KOPT-K1 (cell line): ENCODE measurements around the gene ZNF568.

Experiments used
- H3K27ac ChIP-seq: fragments of 200-600 bp; sonication (generic); 2 replicates; pipeline ENCODE4 v1.5.1; 2016; ENCODE audit warnings: antibody characterized with exemption, mild to moderate bottlenecking, low read depth, low read length; ENCODE audit not compliant: poor library complexity, severe bottlenecking
- H3K36me3 ChIP-seq: fragments of 200-600 bp; sonication (generic); 2 replicates; pipeline ENCODE4 v1.5.1; 2017; ENCODE audit warnings: antibody characterized with exemption, mild to moderate bottlenecking, low read length, moderate library complexity; ENCODE audit not compliant: insufficient read depth
- H3K9me3 ChIP-seq: fragments of 200-600 bp; sonication (generic); 2 replicates; pipeline ENCODE4 v1.5.1; 2017; ENCODE audit warnings: antibody characterized with exemption, low read length, mild to moderate bottlenecking; ENCODE audit not compliant: insufficient read depth, poor library complexity, severe bottlenecking

ZNF568 gene

GRCh38 chr19:36973021-36973843, 57.1 kb downstream of the ZNF568 start:
- Histone ChIP-seq H3K36me3 (no peaks in the 10 kb centered on the region), H3K9me3 (peaks cover 20% of the 10 kb centered on the region), H3K27ac (no peak overlapping the region)

- peaks cover 20% of the 10 kb centered on the region for H3K9me3 ChIP-seq
- H3K36me3 ChIP-seq = no peaks in the 10 kb centered on the region
- H3K27ac ChIP-seq = no peak overlapping the region
Measured at GRCh38 chr19:36973844-36974195, 57.7 kb downstream of the ZNF568 start.

GRCh38 chr19:36986131-36986530, 70.0 kb downstream of the ZNF568 start:
- Histone ChIP-seq H3K9me3 (peaks cover 7% of the 10 kb centered on the region), H3K27ac (no peak overlapping the region), H3K36me3 (no peaks in the 10 kb centered on the region)

GRCh38 chr19:36986601-36987000, 70.5 kb downstream of the ZNF568 start:
- Histone ChIP-seq H3K36me3 (no peaks in the 10 kb centered on the region), H3K27ac (no peak overlapping the region), H3K9me3 (peaks cover 7% of the 10 kb centered on the region)

DNA sequence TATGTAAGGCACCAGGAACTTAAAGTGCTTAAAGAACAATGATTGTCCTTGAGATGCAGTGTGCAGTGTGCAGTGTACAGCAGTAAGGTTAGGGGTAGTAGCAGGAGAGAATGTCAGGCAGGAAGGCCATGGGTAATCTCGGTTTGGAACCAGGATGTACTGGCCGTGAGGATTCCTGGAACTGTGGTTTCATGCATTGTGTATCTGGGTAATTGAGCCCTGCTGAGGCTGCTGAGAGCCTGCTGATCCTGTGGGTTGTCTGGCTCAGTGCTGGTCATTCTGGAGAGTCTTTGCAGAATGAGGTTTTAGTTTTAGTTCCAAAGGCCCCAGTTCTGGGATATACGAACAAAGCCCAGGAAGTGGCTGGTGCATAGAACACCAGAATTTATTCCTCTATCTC, 71.0 kb downstream of the ZNF568 start:
- Histone ChIP-seq H3K9me3 (peaks cover 7% of the 10 kb centered on the region), H3K27ac (no peak overlapping the region), H3K36me3 (no peaks in the 10 kb centered on the region)

DNA sequence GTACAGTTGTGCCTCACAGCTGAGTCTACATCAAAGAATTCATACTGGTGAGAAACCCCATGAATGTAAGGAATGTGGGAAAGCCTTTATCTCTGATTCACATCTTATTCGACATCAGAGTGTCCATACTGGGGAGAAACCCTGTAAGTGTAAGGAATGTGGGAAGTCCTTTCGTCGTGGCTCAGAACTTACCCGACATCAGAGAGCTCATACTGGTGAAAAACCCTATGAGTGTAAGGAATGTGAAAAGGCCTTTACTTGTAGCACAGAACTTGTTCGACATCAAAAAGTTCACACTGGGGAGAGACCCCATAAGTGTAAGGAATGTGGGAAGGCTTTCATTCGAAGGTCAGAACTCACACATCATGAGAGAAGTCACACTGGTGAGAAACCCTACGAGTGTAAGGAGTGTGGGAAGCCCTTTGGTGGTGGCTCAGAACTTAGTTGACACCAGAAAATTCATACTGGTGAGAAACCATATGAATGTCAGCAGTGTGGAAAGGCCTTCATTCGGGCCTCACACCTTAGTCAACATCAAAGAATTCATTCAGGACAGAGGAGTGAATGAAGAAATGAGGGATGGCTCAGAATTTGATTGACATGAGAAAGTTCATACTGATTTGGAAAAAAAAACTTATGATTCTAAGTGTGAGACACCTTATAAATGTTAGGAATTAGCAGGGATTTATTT, 81.2 kb downstream of the ZNF568 start:
- Histone ChIP-seq H3K27ac (no peak overlapping the region), H3K36me3 (no peaks in the 10 kb centered on the region), H3K9me3 (peaks cover 28% of the 10 kb centered on the region)

GRCh38 chr19:36997843-36998235, 81.7 kb downstream of the ZNF568 start:
- Histone ChIP-seq H3K36me3 (no peaks in the 10 kb centered on the region), H3K9me3 (peaks cover 28% of the 10 kb centered on the region), H3K27ac (no peak overlapping the region)

GRCh38 chr19:36999313-36999712, 83.2 kb downstream of the ZNF568 start:
- no peaks in the 10 kb centered on the region for H3K36me3 ChIP-seq
- H3K9me3 ChIP-seq = peaks cover 28% of the 10 kb centered on the region
- H3K27ac ChIP-seq = no peak overlapping the region

DNA sequence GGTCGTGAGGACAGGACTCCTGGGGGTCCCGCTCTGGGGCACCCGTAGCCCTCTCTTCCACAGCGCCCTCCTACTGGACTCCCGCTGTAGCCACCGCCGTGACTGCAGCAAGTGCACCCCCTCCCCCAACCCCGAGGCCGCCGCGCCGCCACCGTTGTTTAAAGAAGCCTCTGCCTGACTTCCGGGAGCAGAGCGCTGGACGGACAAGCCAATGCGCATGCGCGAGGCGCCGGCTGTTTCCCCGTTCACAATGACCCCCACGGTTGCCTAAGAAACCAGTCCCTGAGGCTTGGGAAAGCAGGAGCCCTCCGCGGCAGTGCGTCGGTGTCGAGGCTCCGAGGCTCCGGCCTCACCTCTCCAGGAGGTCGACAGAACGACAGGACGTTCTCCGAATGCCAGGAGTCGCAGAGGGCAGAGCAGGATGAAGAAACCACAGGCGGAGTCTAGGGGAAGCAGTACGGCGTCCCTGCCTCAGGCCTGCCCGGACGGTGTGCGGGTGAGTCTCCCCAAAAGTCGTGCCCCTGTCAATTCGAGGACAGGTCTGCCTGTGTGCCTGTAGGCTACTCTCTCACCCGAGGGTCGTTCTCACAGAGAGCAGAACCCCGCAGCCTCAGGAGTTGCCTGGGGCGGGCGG, 91.6 kb downstream of the ZNF568 start:
- H3K27ac ChIP-seq = no peak overlapping the region
- H3K9me3 ChIP-seq = peaks cover 48% of the 10 kb centered on the region

DNA sequence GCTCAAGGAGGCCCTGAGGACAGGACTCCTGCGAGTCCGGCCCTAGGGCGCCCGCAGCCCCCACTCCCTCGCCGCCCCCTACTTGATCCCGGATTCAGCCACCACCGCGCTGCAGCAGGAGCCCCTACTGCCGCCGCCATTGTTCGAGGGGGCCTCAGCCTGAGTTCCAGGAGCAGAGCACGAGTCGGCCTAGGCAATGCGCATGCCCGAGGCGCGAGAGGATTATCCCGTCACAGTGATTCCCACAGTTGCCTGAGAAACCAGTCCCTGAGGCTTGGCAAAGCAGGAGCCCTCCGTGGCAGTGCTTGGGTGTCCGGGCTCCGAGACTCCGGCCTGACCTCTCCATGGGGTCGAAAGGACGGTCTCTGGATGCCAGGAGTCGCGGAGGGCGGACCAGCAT, 93.7 kb downstream of the ZNF568 start:
- Histone ChIP-seq H3K9me3 (peaks cover 69% of the 10 kb centered on the region), H3K27ac (no peak overlapping the region), H3K36me3 (no peaks in the 10 kb centered on the region)

More for the DNA sequence above, 91.6 kb downstream of the ZNF568 start:
- no peaks in the 10 kb centered on the region for H3K36me3 ChIP-seq

- Histone ChIP-seq H3K27ac (no peak overlapping the region), H3K36me3 (no peaks in the 10 kb centered on the region), H3K9me3 (peaks cover 86% of the 10 kb centered on the region)
Measured at GRCh38 chr19:37012093-37012745, 96.1 kb downstream of the ZNF568 start.

GRCh38 chr19:37014456-37014855, 98.3 kb downstream of the ZNF568 start:
- no peak overlapping the region for H3K27ac ChIP-seq
- no peaks in the 10 kb centered on the region for H3K36me3 ChIP-seq
- peaks cover 71% of the 10 kb centered on the region for H3K9me3 ChIP-seq

- no peak overlapping the region for H3K27ac ChIP-seq
- peaks cover 6% of the 10 kb centered on the region for H3K9me3 ChIP-seq
- H3K36me3 ChIP-seq = no peaks in the 10 kb centered on the region
Measured at GRCh38 chr19:37045140-37045539, 129.0 kb downstream of the ZNF568 start.
